Measurements from ENCODE around the gene CD2AP. TPM values are rescaled to one million over a fixed set of nuclear protein-coding genes. Genes with fewer than 3 reads are reported as not detected.

CD2AP gene
- total and polyA plus RNA-seq, 2 of the 8 experiments (the other 6 are each of a cell fraction or from before 2014, with no cell fraction given): 8.6 to 75.6 TPM

DNA sequence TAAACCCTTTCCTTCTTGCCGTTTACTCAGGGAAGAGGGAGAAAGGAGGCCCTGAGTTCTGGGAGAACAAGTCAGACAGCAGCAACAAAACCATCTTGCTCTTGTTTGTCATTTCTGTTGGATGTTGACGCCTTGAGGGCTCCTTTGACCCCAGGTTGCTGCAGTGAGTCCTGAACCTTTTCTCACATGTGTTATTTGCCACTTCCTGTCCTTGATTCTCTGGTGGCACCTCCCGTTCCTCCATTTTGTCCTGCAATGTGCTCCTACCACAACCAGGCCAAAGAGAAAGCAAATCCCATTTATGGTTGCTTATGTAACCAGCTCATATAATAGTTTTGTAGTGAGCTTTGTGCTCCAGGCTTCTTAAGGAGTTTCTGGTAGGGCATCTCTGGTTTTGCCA is 154.2 kb downstream of the CD2AP start:
- ChIA-PET CTCF (ENCODE audit: partially characterized antibody) (interaction anchor here (0.6 to 7.0 kb wide), 34 partner anchors 9 to 1802 kb away, joined by 3 to 72 read pairs (median 4); no protein-coding TSS in a partner anchor), POLR2A (ENCODE audit: partially characterized antibody) (interaction anchor here (0.7 to 1.1 kb wide), 2 partner anchors 94 to 137 kb away, joined by 3 read pairs; no protein-coding TSS in a partner anchor)
- no peaks in the 10 kb centered on the region for H4K20me1 ChIP-seq (replicated peaks in 1 of 2; ENCODE audit: control insufficient read depth in 1 of 2, insufficient read depth in 2 of 2, low read length in 2 of 2)
- FAIRE-seq (no peak), DNase-seq (ENCODE audit: low read depth in 1 of 2, low spot score in 2 of 2) (no peak)
- no peaks in the 10 kb centered on the region for H3K27me3 ChIP-seq (replicated peaks in 1 of 4; ENCODE audit: control insufficient read depth in 3 of 4, extremely low read depth in 1 of 4, insufficient read depth in 3 of 4, low read length in 3 of 4)
- H2AK5ac ChIP-seq (ENCODE audit: low read depth, low read length): no peak overlapping the region
- no peak overlapping the region for H3K56ac ChIP-seq (replicated peaks; ENCODE audit: insufficient read length, low read depth, low read length)
- no peak overlapping the region for H3K9ac ChIP-seq (replicated peaks in 1 of 4; ENCODE audit: extremely low read depth in 1 of 4, low read depth in 3 of 4, low read length in 3 of 4)
- H3K23ac ChIP-seq (ENCODE audit: insufficient read length): no peak overlapping the region
- H3K79me1 ChIP-seq (ENCODE audit: low read depth, low read length): no peaks in the 10 kb centered on the region
- H2BK120ac ChIP-seq (replicated peaks; ENCODE audit: low read depth, low read length): no peak overlapping the region
- no peak overlapping the region for H4K5ac ChIP-seq (ENCODE audit: insufficient read length, low read depth, low read length)
- no peaks in the 10 kb centered on the region for H3K9me3 ChIP-seq (ENCODE audit: insufficient read depth in 2 of 2, low read depth in 1 of 2, low read length in 1 of 2)
- H3K4me3 ChIP-seq (ENCODE audit: extremely low read depth in 1 of 4, insufficient read depth in 2 of 4, low read depth in 3 of 4, low read length in 4 of 4): no peak overlapping the region
- H2BK12ac ChIP-seq (ENCODE audit: low read depth, low read length): no peak overlapping the region
- no peak overlapping the region for H2BK15ac ChIP-seq (ENCODE audit: low read length)
- no peak overlapping the region for H3K27ac ChIP-seq (ENCODE audit: low read depth, low read length)
- H2BK20ac ChIP-seq (ENCODE audit: low read length): no peak overlapping the region
- H4K8ac ChIP-seq (ENCODE audit: extremely low read depth, insufficient read depth, low read length): no peak overlapping the region
- H3K79me2 ChIP-seq (ENCODE audit: control insufficient read depth in 1 of 2, insufficient read depth in 2 of 2, low read length in 2 of 2): no peaks in the 10 kb centered on the region
- H3K18ac ChIP-seq (ENCODE audit: extremely low read depth, low read length): no peak overlapping the region
- H3K4me1 ChIP-seq (replicated peaks in 1 of 4; ENCODE audit: control insufficient read depth in 3 of 4, insufficient read depth in 4 of 4, low read length in 3 of 4): peaks cover 0 to 4% (median 0%) of the 10 kb centered on the region in 4 experiments; a peak in 1 of 7 replicates
- no peaks in the 10 kb centered on the region for H3K23me2 ChIP-seq (ENCODE audit: low read depth, low read length)
- H2AFZ ChIP-seq (ENCODE audit: low read length): 0 out of 2 replicates have a peak overlapping the region, but pooled peaks have one; percentile 38
- WGBS, 2 experiments (ENCODE audit: extremely low coverage in 1 of 2, insufficient coverage in 1 of 2, insufficient read length in 1 of 2, insufficient replicate concordance in 2 of 2, low coverage in 1 of 2, low lambda C conversion rate in 2 of 2, missing lambda C conversion rate in 1 of 2): 100% methylated on average over 3 of the region's 3 CpGs; no CpG with 5 or more reads in 1 of the 2 experiments
- no peak overlapping the region for H4K91ac ChIP-seq (replicated peaks; ENCODE audit: insufficient read length, low read length)
- no peak overlapping the region for H3K4ac ChIP-seq (replicated peaks; ENCODE audit: insufficient read length, low read depth, low read length)
- H3K14ac ChIP-seq (ENCODE audit: insufficient read length): no peak overlapping the region
- H3K4me2 ChIP-seq (ENCODE audit: insufficient read depth in 1 of 2, low read depth in 2 of 2, low read length in 2 of 2): no peak overlapping the region
- H3K36me3 ChIP-seq (ENCODE audit: control insufficient read depth in 2 of 4, insufficient read depth in 4 of 4, low read length in 3 of 4): no peaks in the 10 kb centered on the region
- no peak overlapping the region; the same call in 1 of the 2 replicates for H2BK5ac ChIP-seq (ENCODE audit: low read depth, low read length)
- TF ChIP-seq CTBP2 (IDR thresholded peaks at IDR 0.05; ENCODE audit: borderline replicate concordance, insufficient read depth, insufficient read length, low read length): no peak
- TF ChIP-seq RXRA (IDR thresholded peaks at IDR 0.05; ENCODE audit: insufficient read depth, low read depth, low read length): no peak
- TF ChIP-seq RFX5 (IDR thresholded peaks at IDR 0.05; ENCODE audit: borderline replicate concordance, low read depth, low read length): no peak
- TF ChIP-seq SP1 (IDR thresholded peaks at IDR 0.05; ENCODE audit: low read depth, low read length): no peak
- TF ChIP-seq KDM1A (IDR thresholded peaks at IDR 0.05; ENCODE audit: borderline replicate concordance, low read length): no peak
- no peak for TF ChIP-seq BCL11A (IDR thresholded peaks at IDR 0.05; ENCODE audit: low read depth in 2 of 2, low read length in 2 of 2)
- TF ChIP-seq JUN (IDR thresholded peaks at IDR 0.05; ENCODE audit: low read depth, low read length): no peak
- no peak for TF ChIP-seq CEBPB (IDR thresholded peaks at IDR 0.05; ENCODE audit: low read depth, low read length)
- no peak for TF ChIP-seq GTF2F1 (IDR thresholded peaks at IDR 0.05; ENCODE audit: borderline replicate concordance, low read depth, low read length)
- TF ChIP-seq ASH2L (IDR thresholded peaks at IDR 0.05; ENCODE audit: low read length): no peak
